Fibroblast of lung (primary cell): ENCODE measurements around the gene OLFML3.

Source experiments
- CTCF ChIP-seq, 2 donors: IDR thresholded peaks in 1 of 2; conservative IDR thresholded peaks in 1 of 2; 1 replicate in 1 of 2; 2 replicates in 1 of 2; pipeline ENCODE4 v1.5.1; 2011 to 2012; ENCODE audit warnings: low read length in 2 of 2, control low read depth in 1 of 2, inconsistent platforms in 1 of 2, low read depth in 1 of 2, mild to moderate bottlenecking in 1 of 2
- EZH2 ChIP-seq: IDR thresholded peaks from 2 replicates; pipeline ENCODE4 v1.5.1; 2012; ENCODE audit warnings: low read length, control low read depth, mild to moderate bottlenecking; ENCODE audit errors: missing control alignments

- no peak for TF ChIP-seq CTCF (conservative IDR thresholded peaks at IDR 0.05 in 1 of 2, IDR thresholded peaks at IDR 0.05 in 1 of 2; ENCODE audit: low read depth in 1 of 2, low read length in 2 of 2)
- no peak for TF ChIP-seq EZH2
These were observed 31.7 kb upstream of the OLFML3 start for GRCh38 chr1:113947388-113948107.
